Measurements from ENCODE around the gene FBRSL1. TPM values are rescaled to one million over a fixed set of nuclear protein-coding genes. Genes with fewer than 3 reads are reported as not detected.
A peak's percentile ranks its signal among the peaks of the same experiment; 100 is the strongest.

The FBRSL1 gene
- total RNA-seq, 1 donor from 2014 or later: 211 TPM

DNA sequence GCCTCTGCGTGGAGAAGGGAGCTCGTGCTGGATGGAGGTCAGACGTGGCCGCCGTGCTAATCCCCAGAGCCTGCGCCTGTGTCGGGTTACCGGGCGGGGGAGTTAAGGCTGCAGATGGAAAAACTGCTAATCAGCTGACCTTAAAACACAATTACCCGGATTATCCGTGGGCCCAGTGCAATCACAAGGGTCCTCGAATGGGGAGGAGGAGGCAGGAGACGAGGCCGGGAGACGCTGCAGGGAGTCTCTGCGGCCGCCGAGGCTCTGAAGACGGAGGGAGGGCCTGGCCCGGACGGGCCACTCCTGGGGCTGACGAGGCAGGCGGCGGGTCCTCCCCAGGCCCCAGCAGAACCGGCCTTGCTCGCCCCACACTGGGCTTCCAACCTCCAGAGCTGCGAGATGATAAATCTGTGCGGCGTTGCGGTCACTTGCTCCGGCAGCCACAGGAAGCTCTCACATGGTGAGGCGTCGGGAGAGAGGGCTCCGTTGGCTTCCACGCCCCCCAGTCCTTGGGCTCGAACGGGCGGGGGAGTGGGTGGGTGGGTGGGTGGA, 32.9 kb upstream of the FBRSL1 start:
- H3K4me1 Mint-ChIP-seq (ENCODE audit: low read depth, unreplicated experiment): peaks cover 31% of the 10 kb centered on the region
- peaks cover 16% of the 10 kb centered on the region for H3K27me3 Mint-ChIP-seq (ENCODE audit: unreplicated experiment)
- no peak overlapping the region for H3K27ac Mint-ChIP-seq (ENCODE audit: unreplicated experiment)
- H3K4me3 Mint-ChIP-seq (ENCODE audit: unreplicated experiment): no peak overlapping the region
- DNase-seq: no peak
- TF ChIP-seq, protein P1, sequence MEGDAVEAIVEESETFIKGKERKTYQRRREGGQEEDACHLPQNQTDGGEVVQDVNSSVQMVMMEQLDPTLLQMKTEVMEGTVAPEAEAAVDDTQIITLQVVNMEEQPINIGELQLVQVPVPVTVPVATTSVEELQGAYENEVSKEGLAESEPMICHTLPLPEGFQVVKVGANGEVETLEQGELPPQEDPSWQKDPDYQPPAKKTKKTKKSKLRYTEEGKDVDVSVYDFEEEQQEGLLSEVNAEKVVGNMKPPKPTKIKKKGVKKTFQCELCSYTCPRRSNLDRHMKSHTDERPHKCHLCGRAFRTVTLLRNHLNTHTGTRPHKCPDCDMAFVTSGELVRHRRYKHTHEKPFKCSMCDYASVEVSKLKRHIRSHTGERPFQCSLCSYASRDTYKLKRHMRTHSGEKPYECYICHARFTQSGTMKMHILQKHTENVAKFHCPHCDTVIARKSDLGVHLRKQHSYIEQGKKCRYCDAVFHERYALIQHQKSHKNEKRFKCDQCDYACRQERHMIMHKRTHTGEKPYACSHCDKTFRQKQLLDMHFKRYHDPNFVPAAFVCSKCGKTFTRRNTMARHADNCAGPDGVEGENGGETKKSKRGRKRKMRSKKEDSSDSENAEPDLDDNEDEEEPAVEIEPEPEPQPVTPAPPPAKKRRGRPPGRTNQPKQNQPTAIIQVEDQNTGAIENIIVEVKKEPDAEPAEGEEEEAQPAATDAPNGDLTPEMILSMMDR (IDR thresholded peaks at IDR 0.05; ENCODE audit: partially characterized antibody, unreplicated experiment): no peak
- peaks cover 20% of the 10 kb centered on the region for H3K9me3 Mint-ChIP-seq (ENCODE audit: unreplicated experiment)
- H3K36me3 Mint-ChIP-seq (ENCODE audit: unreplicated experiment): peaks cover 9% of the 10 kb centered on the region

DNA sequence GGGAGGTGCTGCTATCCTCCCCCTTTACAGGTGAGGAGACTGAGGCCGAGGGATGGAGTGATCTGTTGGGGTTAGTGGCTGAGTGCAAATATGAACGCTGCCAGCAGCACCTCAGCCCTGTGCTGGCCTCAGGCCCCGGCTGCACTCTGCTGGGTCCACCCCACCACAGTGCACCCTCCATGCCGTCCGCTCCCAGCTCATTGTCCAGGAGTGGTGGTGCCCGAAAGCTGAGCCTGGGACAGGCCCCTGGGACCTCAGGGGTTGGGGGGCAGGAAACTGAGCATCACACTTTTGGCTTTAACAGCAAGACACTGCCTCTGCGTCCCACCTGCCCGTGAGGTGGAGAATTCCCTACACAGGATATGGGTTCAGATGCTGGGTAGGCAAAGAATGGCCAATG, 31.5 kb upstream of the FBRSL1 start:
- Mint-ChIP-seq H3K4me1 (ENCODE audit: low read depth, unreplicated experiment) (peaks cover 24% of the 10 kb centered on the region), H3K27me3 (ENCODE audit: unreplicated experiment) (peaks cover 15% of the 10 kb centered on the region), H3K36me3 (ENCODE audit: unreplicated experiment) (peaks cover 5% of the 10 kb centered on the region), H3K9me3 (ENCODE audit: unreplicated experiment) (peaks cover 16% of the 10 kb centered on the region), H3K4me3 (ENCODE audit: unreplicated experiment) (no peak overlapping the region), H3K27ac (ENCODE audit: unreplicated experiment) (no peak overlapping the region)
- TF ChIP-seq, protein P1 (IDR thresholded peaks at IDR 0.05; ENCODE audit: partially characterized antibody, unreplicated experiment): no peak
- no peak for DNase-seq

DNA sequence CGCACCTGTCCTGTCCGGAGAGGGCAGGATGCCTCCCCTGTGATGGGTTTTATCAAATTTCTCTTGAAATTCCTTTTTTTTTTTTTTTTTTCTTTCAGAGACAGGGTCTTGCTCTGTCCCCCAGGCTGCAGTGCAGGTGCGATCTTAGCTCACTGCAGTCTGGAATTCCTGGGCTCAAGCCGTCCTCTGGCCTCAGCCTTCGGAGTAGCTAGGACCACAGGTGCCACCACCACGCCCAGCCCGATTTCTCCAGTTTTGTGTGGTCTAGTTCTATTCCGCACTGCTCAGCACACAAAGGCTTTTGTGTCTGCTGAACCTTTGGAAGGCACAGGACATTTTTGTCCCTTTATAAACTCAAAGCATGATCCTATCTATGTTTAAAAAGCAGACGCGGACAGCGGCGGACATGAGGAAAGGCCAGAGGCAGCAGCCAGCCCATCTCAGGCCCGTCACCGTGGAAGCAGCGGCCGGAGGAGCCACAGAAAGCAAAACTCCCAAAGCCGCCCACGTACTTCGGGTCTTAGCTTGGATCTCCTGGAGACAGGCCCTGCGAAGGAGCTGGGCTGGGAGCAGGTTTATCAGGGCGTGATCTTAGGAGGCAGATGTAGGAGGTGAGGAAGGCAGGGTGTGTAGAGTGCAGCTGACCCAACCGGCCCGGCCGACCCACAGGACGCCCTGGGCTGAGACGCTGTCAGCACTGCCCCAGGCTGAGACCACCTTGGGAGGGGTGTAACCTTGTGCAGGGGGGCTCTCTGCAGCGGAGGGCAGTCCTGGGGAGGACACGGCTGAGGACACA, 30.9 kb upstream of the FBRSL1 start:
- peaks cover 15% of the 10 kb centered on the region for H3K27me3 Mint-ChIP-seq (ENCODE audit: unreplicated experiment)
- TF ChIP-seq, protein P1 (IDR thresholded peaks at IDR 0.05; ENCODE audit: partially characterized antibody, unreplicated experiment): no peak
- peaks cover 5% of the 10 kb centered on the region for H3K36me3 Mint-ChIP-seq (ENCODE audit: unreplicated experiment)
- H3K9me3 Mint-ChIP-seq (ENCODE audit: unreplicated experiment): peaks cover 16% of the 10 kb centered on the region
- H3K4me1 Mint-ChIP-seq (ENCODE audit: low read depth, unreplicated experiment): peaks cover 24% of the 10 kb centered on the region
- no peak overlapping the region for H3K27ac Mint-ChIP-seq (ENCODE audit: unreplicated experiment)
- no peak for DNase-seq
- peak overlapping the region; percentile 11 for H3K4me3 Mint-ChIP-seq (ENCODE audit: unreplicated experiment)

DNA sequence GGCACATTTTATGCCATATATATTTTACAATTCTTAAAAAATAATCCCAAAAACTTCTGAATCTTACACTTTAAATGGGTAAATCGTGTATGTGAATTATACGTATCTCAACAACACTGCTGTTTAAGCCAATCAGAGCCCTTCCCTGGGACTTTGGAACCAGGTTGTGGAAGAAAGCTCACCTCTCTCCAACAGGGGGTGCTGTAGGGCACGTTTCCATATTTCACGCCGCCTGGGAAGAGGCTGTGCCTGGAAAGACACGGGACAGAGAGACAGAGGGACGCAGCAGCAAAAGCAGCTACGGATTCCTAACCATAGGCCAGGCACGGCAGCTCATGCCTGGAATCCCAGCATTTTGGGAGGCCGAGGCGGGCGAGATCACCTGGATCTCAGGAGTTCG, 29.4 kb upstream of the FBRSL1 start:
- no peak for DNase-seq
- Mint-ChIP-seq H3K9me3 (ENCODE audit: unreplicated experiment) (peaks cover 12% of the 10 kb centered on the region), H3K4me3 (ENCODE audit: unreplicated experiment) (no peak overlapping the region), H3K27ac (ENCODE audit: unreplicated experiment) (no peak overlapping the region), H3K36me3 (ENCODE audit: unreplicated experiment) (peaks cover 5% of the 10 kb centered on the region), H3K27me3 (ENCODE audit: unreplicated experiment) (peaks cover 10% of the 10 kb centered on the region), H3K4me1 (ENCODE audit: low read depth, unreplicated experiment) (peaks cover 14% of the 10 kb centered on the region)
- TF ChIP-seq, protein P1 (IDR thresholded peaks at IDR 0.05; ENCODE audit: partially characterized antibody, unreplicated experiment): peak; percentile 70

DNA sequence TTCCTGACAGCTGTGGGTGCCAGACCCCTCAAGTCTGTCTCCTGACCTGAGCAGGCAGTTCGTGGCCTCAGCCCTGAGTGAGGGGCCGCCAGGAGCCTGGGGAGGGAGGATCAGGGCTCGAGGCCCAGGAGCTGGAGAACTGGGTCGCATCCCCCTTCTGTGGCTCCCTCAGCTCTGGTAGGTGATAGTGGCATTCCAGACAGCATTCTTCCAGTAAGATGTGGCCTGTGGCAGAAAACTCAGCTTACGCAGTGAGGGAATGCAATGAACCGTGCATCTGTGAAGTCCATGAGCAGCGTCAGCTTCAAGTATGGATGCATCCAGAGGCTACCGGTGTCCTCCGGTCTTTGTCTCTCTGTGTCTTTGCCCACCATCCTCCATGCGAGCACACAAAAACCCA, 28.4 kb upstream of the FBRSL1 start:
- TF ChIP-seq, protein P1 (IDR thresholded peaks at IDR 0.05; ENCODE audit: partially characterized antibody, unreplicated experiment): no peak
- H3K27me3 Mint-ChIP-seq (ENCODE audit: unreplicated experiment): peaks cover 7% of the 10 kb centered on the region
- peaks cover 9% of the 10 kb centered on the region for H3K4me1 Mint-ChIP-seq (ENCODE audit: low read depth, unreplicated experiment)
- peaks cover 7% of the 10 kb centered on the region for H3K9me3 Mint-ChIP-seq (ENCODE audit: unreplicated experiment)
- H3K27ac Mint-ChIP-seq (ENCODE audit: unreplicated experiment): no peak overlapping the region
- H3K36me3 Mint-ChIP-seq (ENCODE audit: unreplicated experiment): no peaks in the 10 kb centered on the region
- no peak for DNase-seq
- H3K4me3 Mint-ChIP-seq (ENCODE audit: unreplicated experiment): no peak overlapping the region

Measured in glutamatergic neuron (in vitro differentiated cells).